Measurements from ENCODE around the gene PARK7. TPM values are rescaled to one million over a fixed set of nuclear protein-coding genes. Genes with fewer than 3 reads are reported as not detected.

PARK7 gene
- total RNA-seq, 4 donors from 2014 or later: 40.4 to 103 (median 82.8) TPM

DNA sequence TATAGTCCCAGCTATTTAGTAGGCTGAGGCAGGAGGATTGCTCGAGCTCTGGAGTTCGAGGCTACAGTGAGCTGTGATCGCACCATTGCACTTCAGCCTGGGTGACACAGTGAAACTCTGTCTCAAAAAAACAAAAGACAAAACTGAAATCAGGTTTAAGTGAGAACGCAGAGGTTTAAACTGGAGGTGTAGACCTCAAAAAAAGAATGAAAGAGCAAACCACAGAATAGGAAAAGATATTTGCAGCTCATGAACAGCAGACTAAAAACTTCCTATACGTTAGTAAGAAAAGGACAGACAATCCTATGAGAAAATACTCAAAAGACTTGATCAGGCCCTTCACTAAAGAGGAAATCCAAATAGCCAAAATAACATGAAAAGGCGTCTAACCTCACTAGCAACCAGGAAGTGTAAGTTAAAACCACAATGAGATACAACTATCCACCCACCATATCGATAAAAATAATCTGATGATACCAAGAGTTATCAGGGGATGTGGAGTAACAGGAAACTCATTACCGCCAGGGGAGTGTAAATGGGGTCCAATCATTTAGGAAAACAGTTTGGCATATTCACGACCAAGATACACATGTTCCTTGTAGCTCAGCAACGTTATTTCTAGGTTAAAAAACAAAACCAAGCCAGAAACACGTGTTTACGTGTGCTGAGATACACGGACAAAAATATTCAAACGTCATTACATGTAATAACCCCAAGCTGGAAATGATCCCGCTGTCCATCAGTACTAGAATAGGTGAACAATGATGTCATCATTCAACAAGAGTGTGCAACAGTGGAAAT lies 30.7 kb upstream of the PARK7 start:
- WGBS, 2 donors (ENCODE audit: low coverage in 1 of 2): 67 to 69% methylated on average over 15 of the region's 15 CpGs
- H3K27ac ChIP-seq: no peak overlapping the region
- DNase-seq: no peak
- in situ Hi-C loops (cut with MboI; ENCODE audit: low pct_ligation_motif_present in 1 of 4, low pct_unique_long_range_greater_than_20kb in 1 of 4, low sequenced_read_pairs in 3 of 4): no loop called here
- H3K4me3 ChIP-seq: no peak overlapping the region
- no peaks in the 10 kb centered on the region for H3K36me3 ChIP-seq
- no peaks in the 10 kb centered on the region for H3K4me1 ChIP-seq
- intact Hi-C loops (cut with DNase I; ENCODE audit: low total_unique reads): no loop called here
- no peaks in the 10 kb centered on the region for H3K9me3 ChIP-seq
- TF ChIP-seq, protein P1, sequence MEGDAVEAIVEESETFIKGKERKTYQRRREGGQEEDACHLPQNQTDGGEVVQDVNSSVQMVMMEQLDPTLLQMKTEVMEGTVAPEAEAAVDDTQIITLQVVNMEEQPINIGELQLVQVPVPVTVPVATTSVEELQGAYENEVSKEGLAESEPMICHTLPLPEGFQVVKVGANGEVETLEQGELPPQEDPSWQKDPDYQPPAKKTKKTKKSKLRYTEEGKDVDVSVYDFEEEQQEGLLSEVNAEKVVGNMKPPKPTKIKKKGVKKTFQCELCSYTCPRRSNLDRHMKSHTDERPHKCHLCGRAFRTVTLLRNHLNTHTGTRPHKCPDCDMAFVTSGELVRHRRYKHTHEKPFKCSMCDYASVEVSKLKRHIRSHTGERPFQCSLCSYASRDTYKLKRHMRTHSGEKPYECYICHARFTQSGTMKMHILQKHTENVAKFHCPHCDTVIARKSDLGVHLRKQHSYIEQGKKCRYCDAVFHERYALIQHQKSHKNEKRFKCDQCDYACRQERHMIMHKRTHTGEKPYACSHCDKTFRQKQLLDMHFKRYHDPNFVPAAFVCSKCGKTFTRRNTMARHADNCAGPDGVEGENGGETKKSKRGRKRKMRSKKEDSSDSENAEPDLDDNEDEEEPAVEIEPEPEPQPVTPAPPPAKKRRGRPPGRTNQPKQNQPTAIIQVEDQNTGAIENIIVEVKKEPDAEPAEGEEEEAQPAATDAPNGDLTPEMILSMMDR (IDR thresholded peaks at IDR 0.05): no peak
- TF ChIP-seq POLR2AphosphoS5 (IDR thresholded peaks at IDR 0.05) (no peak), EP300 (IDR thresholded peaks at IDR 0.05; ENCODE audit: low read depth) (no peak), POLR2A (IDR thresholded peaks at IDR 0.05) (no peak)
- peaks cover 50% of the 10 kb centered on the region for H3K27me3 ChIP-seq

DNA sequence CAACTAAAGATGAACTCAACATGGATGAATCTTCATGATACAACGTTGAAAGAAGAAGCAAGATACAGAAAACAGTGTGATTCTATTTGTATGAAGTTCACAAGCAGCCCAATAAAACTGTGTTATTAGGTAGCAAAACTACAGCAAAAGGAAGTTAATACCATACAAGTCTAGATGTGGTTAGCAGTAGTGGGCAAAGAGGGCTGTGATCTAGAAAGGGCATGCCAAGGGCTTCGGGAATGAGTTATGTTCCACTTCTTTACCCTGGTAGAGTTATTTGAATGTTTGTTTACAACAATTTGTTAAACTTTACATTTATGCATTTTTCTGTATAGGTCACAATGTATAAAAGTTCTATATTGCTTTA lies 30.1 kb upstream of the PARK7 start:
- WGBS, 2 donors (ENCODE audit: low coverage in 1 of 2): 52 to 64% methylated on average over 2 of the region's 2 CpGs
- DNase-seq: no peak
- Histone ChIP-seq H3K9me3 (no peaks in the 10 kb centered on the region), H3K4me1 (no peaks in the 10 kb centered on the region), H3K36me3 (no peaks in the 10 kb centered on the region), H3K27ac (no peak overlapping the region), H3K4me3 (no peak overlapping the region), H3K27me3 (peaks cover 50% of the 10 kb centered on the region)
- in situ Hi-C loops (cut with MboI; ENCODE audit: low pct_ligation_motif_present in 1 of 4, low pct_unique_long_range_greater_than_20kb in 1 of 4, low sequenced_read_pairs in 3 of 4) (no loop called here), intact Hi-C loops (cut with DNase I; ENCODE audit: low total_unique reads) (no loop called here)
- TF ChIP-seq, protein P1 (IDR thresholded peaks at IDR 0.05): no peak
- no peak for TF ChIP-seq POLR2AphosphoS5 (IDR thresholded peaks at IDR 0.05)
- TF ChIP-seq POLR2A (IDR thresholded peaks at IDR 0.05): no peak
- no peak for TF ChIP-seq EP300 (IDR thresholded peaks at IDR 0.05; ENCODE audit: low read depth)

DNA sequence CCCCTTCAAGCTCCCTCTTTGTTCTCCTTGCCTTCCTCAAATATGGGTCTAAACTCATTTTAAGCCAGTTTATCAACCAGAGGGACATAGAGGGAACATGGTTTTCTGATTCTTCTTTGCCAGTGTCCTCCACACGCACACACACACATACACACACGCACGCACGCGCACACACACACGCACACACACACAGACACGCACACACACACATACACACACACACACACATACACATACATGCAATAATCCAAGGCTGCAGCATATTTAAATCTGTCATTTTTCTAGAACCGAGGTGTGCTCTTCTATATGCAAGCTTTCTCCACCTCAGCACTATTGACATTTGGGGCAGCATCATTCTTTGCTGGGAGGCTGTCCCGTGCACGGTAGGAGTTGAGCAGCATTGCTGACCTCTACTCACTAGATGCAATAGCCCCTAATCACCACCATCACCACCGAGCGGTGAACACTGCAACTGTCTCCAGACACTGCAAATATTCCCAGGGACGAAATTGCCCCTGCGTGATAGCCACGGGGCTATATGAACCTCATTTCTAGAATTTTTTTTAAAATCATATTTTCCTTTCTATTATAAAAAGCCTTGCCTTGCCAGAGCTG lies 28.9 kb upstream of the PARK7 start:
- Histone ChIP-seq H3K9me3 (no peaks in the 10 kb centered on the region), H3K4me1 (no peaks in the 10 kb centered on the region), H3K4me3 (no peak overlapping the region), H3K36me3 (no peaks in the 10 kb centered on the region), H3K27ac (no peak overlapping the region), H3K27me3 (peaks cover 44% of the 10 kb centered on the region)
- in situ Hi-C loops (cut with MboI; ENCODE audit: low pct_ligation_motif_present in 1 of 4, low pct_unique_long_range_greater_than_20kb in 1 of 4, low sequenced_read_pairs in 3 of 4) (no loop called here), intact Hi-C loops (cut with DNase I; ENCODE audit: low total_unique reads) (no loop called here)
- WGBS, 2 donors (ENCODE audit: low coverage in 1 of 2): 62 to 90% methylated on average over 11 to 15 of the region's 15 CpGs
- DNase-seq: no peak
- TF ChIP-seq POLR2AphosphoS5 (IDR thresholded peaks at IDR 0.05) (no peak), POLR2A (IDR thresholded peaks at IDR 0.05) (no peak), EP300 (IDR thresholded peaks at IDR 0.05; ENCODE audit: low read depth) (no peak)
- TF ChIP-seq, protein P1 (IDR thresholded peaks at IDR 0.05): no peak

DNA sequence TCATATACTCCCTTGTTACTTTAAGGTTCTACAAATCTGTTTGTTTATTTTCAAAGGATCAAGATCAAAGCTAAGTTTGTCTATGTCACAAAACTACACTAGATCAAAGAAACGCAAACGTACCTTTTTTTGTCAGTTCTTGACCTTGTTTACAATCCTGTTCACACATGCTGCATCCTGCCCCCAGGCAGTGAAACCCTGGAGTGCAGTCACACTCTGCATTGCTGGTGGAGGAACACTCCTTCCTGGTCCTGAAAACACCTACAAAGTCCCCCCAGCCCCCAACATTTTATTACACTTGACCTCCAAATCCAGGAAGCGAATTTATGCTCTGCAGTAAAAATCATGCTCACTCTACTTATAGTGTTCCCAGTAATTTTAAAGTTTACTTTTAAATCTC lies 23.4 kb upstream of the PARK7 start:
- no peak for TF ChIP-seq POLR2AphosphoS5 (IDR thresholded peaks at IDR 0.05)
- no peak for TF ChIP-seq POLR2A (IDR thresholded peaks at IDR 0.05)
- Histone ChIP-seq H3K4me3 (no peak overlapping the region), H3K9me3 (no peaks in the 10 kb centered on the region), H3K27ac (no peak overlapping the region), H3K36me3 (no peaks in the 10 kb centered on the region), H3K27me3 (peaks cover 37% of the 10 kb centered on the region), H3K4me1 (peaks cover 0 to 15% (median 8%) of the 10 kb centered on the region in 4 donors)
- in situ Hi-C loops (cut with MboI; ENCODE audit: low pct_ligation_motif_present in 1 of 4, low pct_unique_long_range_greater_than_20kb in 1 of 4, low sequenced_read_pairs in 3 of 4) (no loop called here), intact Hi-C loops (cut with DNase I; ENCODE audit: low total_unique reads) (no loop called here)
- DNase-seq: no peak
- WGBS, 2 donors (ENCODE audit: low coverage in 1 of 2): 29 to 42% methylated on average over 2 to 3 of the region's 3 CpGs

Measured in transverse colon (tissue), 4 donors.